Measurements from ENCODE around the gene CDC42BPB.

The CDC42BPB gene

GRCh38 chr14:103085106-103086091, 28.1 kb upstream of the CDC42BPB start:
- peaks cover 50% of the 10 kb centered on the region for H3K27me3 ChIP-seq (ENCODE audit: control insufficient read depth, insufficient read depth, low read length, poor library complexity, severe bottlenecking)
- H3K27ac ChIP-seq (ENCODE audit: insufficient read depth, low read depth, low read length, poor library complexity, severe bottlenecking): no peak overlapping the region
- no peaks in the 10 kb centered on the region for H3K9me3 ChIP-seq (ENCODE audit: control insufficient read depth, low read length)
- H3K36me3 ChIP-seq (ENCODE audit: control insufficient read depth, insufficient read depth, low read length): no peaks in the 10 kb centered on the region
- WGBS, 2 experiments: 82 to 84% methylated on average over 24 of the region's 24 CpGs
- H3K4me3 ChIP-seq (ENCODE audit: insufficient read depth, low read depth, low read length): no peak overlapping the region
- H3K4me1 ChIP-seq (ENCODE audit: control insufficient read depth, insufficient read depth, low read length): no peaks in the 10 kb centered on the region

GRCh38 chr14:103084021-103084919, 26.9 kb upstream of the CDC42BPB start, which contains the start of gene LBHD2:
LBHD2 (plus strand) TSS chr14:103084210; CDS start chr14:103086013, 1,803 bp downstream.
- 26 to 27% methylated on average over 61 of the region's 61 CpGs for WGBS, 2 experiments
- Histone ChIP-seq H3K36me3 (ENCODE audit: control insufficient read depth, insufficient read depth, low read length) (no peaks in the 10 kb centered on the region), H3K27me3 (ENCODE audit: control insufficient read depth, insufficient read depth, low read length, poor library complexity, severe bottlenecking) (peaks cover 49% of the 10 kb centered on the region), H3K4me1 (ENCODE audit: control insufficient read depth, insufficient read depth, low read length) (no peaks in the 10 kb centered on the region), H3K9me3 (ENCODE audit: control insufficient read depth, low read length) (no peaks in the 10 kb centered on the region), H3K4me3 (ENCODE audit: insufficient read depth, low read depth, low read length) (peak within 1 kb of the TSS; percentile 13), H3K27ac (ENCODE audit: insufficient read depth, low read depth, low read length, poor library complexity, severe bottlenecking) (no peak within 1 kb of the TSS)

GRCh38 chr14:103081951-103082350, 24.6 kb upstream of the CDC42BPB start:
- Histone ChIP-seq H3K27ac (ENCODE audit: insufficient read depth, low read depth, low read length, poor library complexity, severe bottlenecking) (no peak overlapping the region), H3K9me3 (ENCODE audit: control insufficient read depth, low read length) (no peaks in the 10 kb centered on the region), H3K36me3 (ENCODE audit: control insufficient read depth, insufficient read depth, low read length) (no peaks in the 10 kb centered on the region), H3K4me3 (ENCODE audit: insufficient read depth, low read depth, low read length) (no peak overlapping the region), H3K4me1 (ENCODE audit: control insufficient read depth, insufficient read depth, low read length) (no peaks in the 10 kb centered on the region), H3K27me3 (ENCODE audit: control insufficient read depth, insufficient read depth, low read length, poor library complexity, severe bottlenecking) (peaks cover 49% of the 10 kb centered on the region)
- 91 to 95% methylated on average over 2 of the region's 2 CpGs for whole genome bisulfite sequencing, 2 experiments

- 89% methylated on average over 11 of the region's 11 CpGs for WGBS, 2 experiments
- H3K36me3 ChIP-seq (ENCODE audit: control insufficient read depth, insufficient read depth, low read length): no peaks in the 10 kb centered on the region
- H3K4me3 ChIP-seq (ENCODE audit: insufficient read depth, low read depth, low read length): no peak overlapping the region
- H3K27ac ChIP-seq (ENCODE audit: insufficient read depth, low read depth, low read length, poor library complexity, severe bottlenecking): no peak overlapping the region
- peaks cover 43% of the 10 kb centered on the region for H3K27me3 ChIP-seq (ENCODE audit: control insufficient read depth, insufficient read depth, low read length, poor library complexity, severe bottlenecking)
- H3K9me3 ChIP-seq (ENCODE audit: control insufficient read depth, low read length): no peaks in the 10 kb centered on the region
- peaks cover 5% of the 10 kb centered on the region for H3K4me1 ChIP-seq (ENCODE audit: control insufficient read depth, insufficient read depth, low read length)
These were observed 21.7 kb upstream of the CDC42BPB start for GRCh38 chr14:103078860-103079587.

- Histone ChIP-seq H3K27ac (ENCODE audit: insufficient read depth, low read depth, low read length, poor library complexity, severe bottlenecking) (no peak overlapping the region), H3K4me3 (ENCODE audit: insufficient read depth, low read depth, low read length) (no peak overlapping the region), H3K36me3 (ENCODE audit: control insufficient read depth, insufficient read depth, low read length) (no peaks in the 10 kb centered on the region), H3K9me3 (ENCODE audit: control insufficient read depth, low read length) (no peaks in the 10 kb centered on the region), H3K27me3 (ENCODE audit: control insufficient read depth, insufficient read depth, low read length, poor library complexity, severe bottlenecking) (peaks cover 37% of the 10 kb centered on the region), H3K4me1 (ENCODE audit: control insufficient read depth, insufficient read depth, low read length) (peaks cover 5% of the 10 kb centered on the region)
- 13 to 14% methylated on average over 9 of the region's 9 CpGs for WGBS, 2 experiments
These were observed 21.0 kb upstream of the CDC42BPB start for GRCh38 chr14:103078420-103078749.

- 51 to 52% methylated on average over 21 of the region's 21 CpGs for WGBS, 2 experiments
- H3K4me3 ChIP-seq (ENCODE audit: insufficient read depth, low read depth, low read length): peak overlapping the region; percentile 27
- no peaks in the 10 kb centered on the region for H3K9me3 ChIP-seq (ENCODE audit: control insufficient read depth, low read length)
- peaks cover 17% of the 10 kb centered on the region for H3K4me1 ChIP-seq (ENCODE audit: control insufficient read depth, insufficient read depth, low read length)
- no peaks in the 10 kb centered on the region for H3K36me3 ChIP-seq (ENCODE audit: control insufficient read depth, insufficient read depth, low read length)
- peaks cover 11% of the 10 kb centered on the region for H3K27me3 ChIP-seq (ENCODE audit: control insufficient read depth, insufficient read depth, low read length, poor library complexity, severe bottlenecking)
- no peak overlapping the region for H3K27ac ChIP-seq (ENCODE audit: insufficient read depth, low read depth, low read length, poor library complexity, severe bottlenecking)
These were observed 17.5 kb upstream of the CDC42BPB start for GRCh38 chr14:103074729-103075367.

GRCh38 chr14:103073876-103074728, 16.8 kb upstream of the CDC42BPB start:
- H3K27ac ChIP-seq (ENCODE audit: insufficient read depth, low read depth, low read length, poor library complexity, severe bottlenecking): no peak overlapping the region
- 83 to 86% methylated on average over 21 of the region's 21 CpGs for WGBS, 2 experiments
- H3K4me1 ChIP-seq (ENCODE audit: control insufficient read depth, insufficient read depth, low read length): peaks cover 17% of the 10 kb centered on the region
- H3K36me3 ChIP-seq (ENCODE audit: control insufficient read depth, insufficient read depth, low read length): no peaks in the 10 kb centered on the region
- H3K4me3 ChIP-seq (ENCODE audit: insufficient read depth, low read depth, low read length): no peak overlapping the region
- peaks cover 11% of the 10 kb centered on the region for H3K27me3 ChIP-seq (ENCODE audit: control insufficient read depth, insufficient read depth, low read length, poor library complexity, severe bottlenecking)
- no peaks in the 10 kb centered on the region for H3K9me3 ChIP-seq (ENCODE audit: control insufficient read depth, low read length)

- H3K4me1 ChIP-seq (ENCODE audit: control insufficient read depth, insufficient read depth, low read length): peaks cover 17% of the 10 kb centered on the region
- H3K4me3 ChIP-seq (ENCODE audit: insufficient read depth, low read depth, low read length): no peak overlapping the region
- H3K27me3 ChIP-seq (ENCODE audit: control insufficient read depth, insufficient read depth, low read length, poor library complexity, severe bottlenecking): peaks cover 11% of the 10 kb centered on the region
- 94% methylated on average over 14 of the region's 14 CpGs for WGBS, 2 experiments
- no peaks in the 10 kb centered on the region for H3K9me3 ChIP-seq (ENCODE audit: control insufficient read depth, low read length)
- no peaks in the 10 kb centered on the region for H3K36me3 ChIP-seq (ENCODE audit: control insufficient read depth, insufficient read depth, low read length)
- H3K27ac ChIP-seq (ENCODE audit: insufficient read depth, low read depth, low read length, poor library complexity, severe bottlenecking): no peak overlapping the region
These were observed 16.1 kb upstream of the CDC42BPB start for GRCh38 chr14:103073367-103073875.
